Panc1 (cell line): Measurements from ENCODE around the gene DMBX1.

ENCODE experiments used
- POLR2AphosphoS5 ChIP-seq: IDR thresholded peaks from 2 replicates; pipeline ENCODE4 v1.6.1; 2012; ENCODE audit warnings: mild to moderate bottlenecking, low read depth, low read length, moderate library complexity
- SIN3A ChIP-seq: IDR thresholded peaks from 2 replicates; pipeline ENCODE4 v1.6.1; 2012; ENCODE audit warnings: low read depth, mild to moderate bottlenecking, low read length, moderate library complexity, borderline replicate concordance; ENCODE audit not compliant: insufficient read depth
- TF ChIP-seq, protein P1 (sequence below): fragments of 450-650 bp; IDR thresholded peaks from 2 replicates; pipeline ENCODE4 v1.5.1; 2017; ENCODE audit warnings: mild to moderate bottlenecking
- TF ChIP-seq, protein P2 (sequence below), 2 experiments: IDR thresholded peaks; 2 replicates each; pipeline ENCODE4 v1.6.1; 2011 to 2012; ENCODE audit warnings: low read depth in 2 of 2, control low read depth in 1 of 2, low read length in 1 of 2, mild to moderate bottlenecking in 1 of 2, moderate library complexity in 1 of 2; ENCODE audit not compliant: insufficient read depth in 1 of 2

- TF ChIP-seq, protein P1, sequence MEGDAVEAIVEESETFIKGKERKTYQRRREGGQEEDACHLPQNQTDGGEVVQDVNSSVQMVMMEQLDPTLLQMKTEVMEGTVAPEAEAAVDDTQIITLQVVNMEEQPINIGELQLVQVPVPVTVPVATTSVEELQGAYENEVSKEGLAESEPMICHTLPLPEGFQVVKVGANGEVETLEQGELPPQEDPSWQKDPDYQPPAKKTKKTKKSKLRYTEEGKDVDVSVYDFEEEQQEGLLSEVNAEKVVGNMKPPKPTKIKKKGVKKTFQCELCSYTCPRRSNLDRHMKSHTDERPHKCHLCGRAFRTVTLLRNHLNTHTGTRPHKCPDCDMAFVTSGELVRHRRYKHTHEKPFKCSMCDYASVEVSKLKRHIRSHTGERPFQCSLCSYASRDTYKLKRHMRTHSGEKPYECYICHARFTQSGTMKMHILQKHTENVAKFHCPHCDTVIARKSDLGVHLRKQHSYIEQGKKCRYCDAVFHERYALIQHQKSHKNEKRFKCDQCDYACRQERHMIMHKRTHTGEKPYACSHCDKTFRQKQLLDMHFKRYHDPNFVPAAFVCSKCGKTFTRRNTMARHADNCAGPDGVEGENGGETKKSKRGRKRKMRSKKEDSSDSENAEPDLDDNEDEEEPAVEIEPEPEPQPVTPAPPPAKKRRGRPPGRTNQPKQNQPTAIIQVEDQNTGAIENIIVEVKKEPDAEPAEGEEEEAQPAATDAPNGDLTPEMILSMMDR = no peak
- TF ChIP-seq, protein P2, sequence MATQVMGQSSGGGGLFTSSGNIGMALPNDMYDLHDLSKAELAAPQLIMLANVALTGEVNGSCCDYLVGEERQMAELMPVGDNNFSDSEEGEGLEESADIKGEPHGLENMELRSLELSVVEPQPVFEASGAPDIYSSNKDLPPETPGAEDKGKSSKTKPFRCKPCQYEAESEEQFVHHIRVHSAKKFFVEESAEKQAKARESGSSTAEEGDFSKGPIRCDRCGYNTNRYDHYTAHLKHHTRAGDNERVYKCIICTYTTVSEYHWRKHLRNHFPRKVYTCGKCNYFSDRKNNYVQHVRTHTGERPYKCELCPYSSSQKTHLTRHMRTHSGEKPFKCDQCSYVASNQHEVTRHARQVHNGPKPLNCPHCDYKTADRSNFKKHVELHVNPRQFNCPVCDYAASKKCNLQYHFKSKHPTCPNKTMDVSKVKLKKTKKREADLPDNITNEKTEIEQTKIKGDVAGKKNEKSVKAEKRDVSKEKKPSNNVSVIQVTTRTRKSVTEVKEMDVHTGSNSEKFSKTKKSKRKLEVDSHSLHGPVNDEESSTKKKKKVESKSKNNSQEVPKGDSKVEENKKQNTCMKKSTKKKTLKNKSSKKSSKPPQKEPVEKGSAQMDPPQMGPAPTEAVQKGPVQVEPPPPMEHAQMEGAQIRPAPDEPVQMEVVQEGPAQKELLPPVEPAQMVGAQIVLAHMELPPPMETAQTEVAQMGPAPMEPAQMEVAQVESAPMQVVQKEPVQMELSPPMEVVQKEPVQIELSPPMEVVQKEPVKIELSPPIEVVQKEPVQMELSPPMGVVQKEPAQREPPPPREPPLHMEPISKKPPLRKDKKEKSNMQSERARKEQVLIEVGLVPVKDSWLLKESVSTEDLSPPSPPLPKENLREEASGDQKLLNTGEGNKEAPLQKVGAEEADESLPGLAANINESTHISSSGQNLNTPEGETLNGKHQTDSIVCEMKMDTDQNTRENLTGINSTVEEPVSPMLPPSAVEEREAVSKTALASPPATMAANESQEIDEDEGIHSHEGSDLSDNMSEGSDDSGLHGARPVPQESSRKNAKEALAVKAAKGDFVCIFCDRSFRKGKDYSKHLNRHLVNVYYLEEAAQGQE (IDR thresholded peaks at IDR 0.05; ENCODE audit: insufficient read depth in 1 of 2, low read depth in 2 of 2, low read length in 1 of 2) = no peak
- TF ChIP-seq POLR2AphosphoS5 (no peak), SIN3A (no peak)
These were observed 36.7 kb upstream of the DMBX1 start for GRCh38 chr1:46452931-46453325.
